ENCODE data around the gene RTKN.

RTKN gene

GRCh38 chr2:74474481-74474880, 32.7 kb upstream of the RTKN start:
- Histone ChIP-seq H4K20me1 (ENCODE audit: insufficient read depth, low read length) (no peaks in the 10 kb centered on the region), H3K79me2 (ENCODE audit: insufficient read depth, low read length) (peaks cover 25% of the 10 kb centered on the region), H3K36me3 (ENCODE audit: insufficient read depth, low read length) (peaks cover 47% of the 10 kb centered on the region), H3K9ac (ENCODE audit: low read depth, low read length) (no peak overlapping the region), H3K4me1 (ENCODE audit: insufficient read depth, low read length) (peaks cover 39% of the 10 kb centered on the region), H3K27ac (ENCODE audit: low read length) (no peak overlapping the region), H3K4me2 (ENCODE audit: insufficient read depth, low read length) (peak overlapping the region; percentile 29; the same call in 1 of the 2 replicates), H3K27me3 (ENCODE audit: insufficient read depth, low read length, poor library complexity) (no peaks in the 10 kb centered on the region), H2AFZ (ENCODE audit: low read depth, low read length) (no peak overlapping the region), H3K4me3 (ENCODE audit: low read depth in 1 of 2, low read length in 2 of 2) (no peak overlapping the region), H3K9me3 (ENCODE audit: insufficient read depth, low read length, severe bottlenecking) (no peaks in the 10 kb centered on the region)
- TF ChIP-seq CTCF (IDR thresholded peaks at IDR 0.05; ENCODE audit: borderline replicate concordance, extremely low read depth, low read length, poor library complexity, severe bottlenecking) (no peak), EZH2 (IDR thresholded peaks at IDR 0.05; ENCODE audit: borderline replicate concordance, low read depth, low read length, severe bottlenecking) (no peak)
- no peak for ATAC-seq (ENCODE audit: insufficient read depth, low read depth)
- DNase-seq, result no peak

- no peak for ATAC-seq (ENCODE audit: insufficient read depth, low read depth)
- Histone ChIP-seq H3K36me3 (ENCODE audit: insufficient read depth, low read length) (peaks cover 46% of the 10 kb centered on the region), H3K4me1 (ENCODE audit: insufficient read depth, low read length) (peaks cover 39% of the 10 kb centered on the region), H3K79me2 (ENCODE audit: insufficient read depth, low read length) (peaks cover 24% of the 10 kb centered on the region), H3K4me3 (ENCODE audit: low read depth in 1 of 2, low read length in 2 of 2) (peak overlapping the region; percentile 86 to 92), H3K4me2 (ENCODE audit: insufficient read depth, low read length) (peak overlapping the region; percentile 83), H3K9me3 (ENCODE audit: insufficient read depth, low read length, severe bottlenecking) (no peaks in the 10 kb centered on the region), H4K20me1 (ENCODE audit: insufficient read depth, low read length) (no peaks in the 10 kb centered on the region), H3K27me3 (ENCODE audit: insufficient read depth, low read length, poor library complexity) (no peaks in the 10 kb centered on the region), H3K27ac (ENCODE audit: low read length) (peak overlapping the region; percentile 95), H3K9ac (ENCODE audit: low read depth, low read length) (peak overlapping the region; percentile 94), H2AFZ (ENCODE audit: low read depth, low read length) (peak overlapping the region; percentile 97)
- TF ChIP-seq EZH2 (IDR thresholded peaks at IDR 0.05; ENCODE audit: borderline replicate concordance, low read depth, low read length, severe bottlenecking) (no peak), CTCF (IDR thresholded peaks at IDR 0.05; ENCODE audit: borderline replicate concordance, extremely low read depth, low read length, poor library complexity, severe bottlenecking) (no peak)
- no peak for DNase-seq
These were observed 31.2 kb upstream of the RTKN start for GRCh38 chr2:74472945-74473258.

GRCh38 chr2:74472086-74472944, 30.6 kb upstream of the RTKN start, which contains the start of gene MRPL53:
Gene MRPL53 (minus strand): TSS chr2:74472680. CDS start chr2:74472660, 20 bp downstream.
- H3K27ac ChIP-seq (ENCODE audit: low read length), result peak within 1 kb of the TSS; percentile 95
- peak within 1 kb of the TSS; percentile 83 for H3K4me2 ChIP-seq (ENCODE audit: insufficient read depth, low read length)
- no peak for TF ChIP-seq EZH2 (IDR thresholded peaks at IDR 0.05; ENCODE audit: borderline replicate concordance, low read depth, low read length, severe bottlenecking)
- peak; percentile 39 for TF ChIP-seq CTCF (IDR thresholded peaks at IDR 0.05; ENCODE audit: borderline replicate concordance, extremely low read depth, low read length, poor library complexity, severe bottlenecking)
- H4K20me1 ChIP-seq (ENCODE audit: insufficient read depth, low read length), result no peaks in the 10 kb centered on the region
- H3K79me2 ChIP-seq (ENCODE audit: insufficient read depth, low read length), result peaks cover 24% of the 10 kb centered on the region
- peak within 1 kb of the TSS; percentile 94 for H3K9ac ChIP-seq (ENCODE audit: low read depth, low read length)
- no peaks in the 10 kb centered on the region for H3K9me3 ChIP-seq (ENCODE audit: insufficient read depth, low read length, severe bottlenecking)
- H3K4me3 ChIP-seq (ENCODE audit: low read depth in 1 of 2, low read length in 2 of 2), result peak within 1 kb of the TSS; percentile 86 to 92
- H3K36me3 ChIP-seq (ENCODE audit: insufficient read depth, low read length), result peaks cover 42% of the 10 kb centered on the region
- DNase-seq (peak; percentile 95), ATAC-seq (ENCODE audit: insufficient read depth, low read depth) (peak; percentile 92)
- peaks cover 39% of the 10 kb centered on the region for H3K4me1 ChIP-seq (ENCODE audit: insufficient read depth, low read length)
- H2AFZ ChIP-seq (ENCODE audit: low read depth, low read length), result peak within 1 kb of the TSS; percentile 97
- no peaks in the 10 kb centered on the region for H3K27me3 ChIP-seq (ENCODE audit: insufficient read depth, low read length, poor library complexity)

Measured in DND-41 (cell line).